ENCODE results near the gene PRKCI. TPM values are rescaled to one million over a fixed set of nuclear protein-coding genes. Genes with fewer than 3 reads are reported as not detected.
A peak's percentile ranks its signal among the peaks of the same experiment; 100 is the strongest.

The PRKCI gene
- 43.7 TPM for total RNA-seq (2021; ENCODE audit: unreplicated experiment)
- polyA plus RNA-seq (2012; ENCODE audit: insufficient read length), result 17.7 TPM
- Bru-seq, nascent RNA, result percentile 80 among the genes with signal in this experiment
- BruChase-seq, experiment 1, labeled RNA remaining after a 2-hour chase, result percentile 82 among the genes with signal in this experiment
- BruChase-seq, experiment 2, labeled RNA remaining after a 6-hour chase, result percentile 88 among the genes with signal in this experiment
- long read RNA-seq, full-length matches to known transcripts, result 164 of 192 reads
- long read RNA-seq, partial matches to known transcripts, result 5 of 192 reads
- long read RNA-seq, other reads (novel, unspliced or antisense), result 23 of 192 reads

GRCh38 chr3:170221924-170222646, at the start of gene PRKCI:
Gene PRKCI, plus strand, starts transcription at chr3:170222424. Its CDS starts 246 bp downstream, at chr3:170222670.
- no TSS peak for BruUV-seq (replicated peaks)
- Histone ChIP-seq H3K27me3 (ENCODE audit: control insufficient read depth, insufficient read depth, low read length) (no peaks in the 10 kb centered on the region), H3K4me1 (ENCODE audit: control insufficient read depth, insufficient read depth, low read length) (no peaks in the 10 kb centered on the region; the same call in 1 of the 2 replicates), H3K36me3 (ENCODE audit: control insufficient read depth, insufficient read depth, low read length) (no peaks in the 10 kb centered on the region), H3K4me3 (ENCODE audit: low read depth in 2 of 2, low read length in 2 of 2) (peak within 1 kb of the TSS; percentile 67 to 95), H3K27ac (ENCODE audit: low read length) (peak within 1 kb of the TSS; percentile 98), H3K9me3 (ENCODE audit: control insufficient read depth, insufficient read depth, low read depth, low read length) (no peaks in the 10 kb centered on the region)
- intact Hi-C loops (cut with micrococcal nuclease; ENCODE audit: unreplicated experiment), result no loop called here
- TF ChIP-seq, protein P1, sequence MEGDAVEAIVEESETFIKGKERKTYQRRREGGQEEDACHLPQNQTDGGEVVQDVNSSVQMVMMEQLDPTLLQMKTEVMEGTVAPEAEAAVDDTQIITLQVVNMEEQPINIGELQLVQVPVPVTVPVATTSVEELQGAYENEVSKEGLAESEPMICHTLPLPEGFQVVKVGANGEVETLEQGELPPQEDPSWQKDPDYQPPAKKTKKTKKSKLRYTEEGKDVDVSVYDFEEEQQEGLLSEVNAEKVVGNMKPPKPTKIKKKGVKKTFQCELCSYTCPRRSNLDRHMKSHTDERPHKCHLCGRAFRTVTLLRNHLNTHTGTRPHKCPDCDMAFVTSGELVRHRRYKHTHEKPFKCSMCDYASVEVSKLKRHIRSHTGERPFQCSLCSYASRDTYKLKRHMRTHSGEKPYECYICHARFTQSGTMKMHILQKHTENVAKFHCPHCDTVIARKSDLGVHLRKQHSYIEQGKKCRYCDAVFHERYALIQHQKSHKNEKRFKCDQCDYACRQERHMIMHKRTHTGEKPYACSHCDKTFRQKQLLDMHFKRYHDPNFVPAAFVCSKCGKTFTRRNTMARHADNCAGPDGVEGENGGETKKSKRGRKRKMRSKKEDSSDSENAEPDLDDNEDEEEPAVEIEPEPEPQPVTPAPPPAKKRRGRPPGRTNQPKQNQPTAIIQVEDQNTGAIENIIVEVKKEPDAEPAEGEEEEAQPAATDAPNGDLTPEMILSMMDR (IDR thresholded peaks at IDR 0.05), result no peak
- TF ChIP-seq TCF7L2 (IDR thresholded peaks at IDR 0.05; ENCODE audit: low read depth, low read length), result peak; percentile 95
- no peak for TF ChIP-seq SIN3A (IDR thresholded peaks at IDR 0.05; ENCODE audit: borderline replicate concordance, insufficient read depth, low read depth, low read length)
- TF ChIP-seq, protein P2, sequence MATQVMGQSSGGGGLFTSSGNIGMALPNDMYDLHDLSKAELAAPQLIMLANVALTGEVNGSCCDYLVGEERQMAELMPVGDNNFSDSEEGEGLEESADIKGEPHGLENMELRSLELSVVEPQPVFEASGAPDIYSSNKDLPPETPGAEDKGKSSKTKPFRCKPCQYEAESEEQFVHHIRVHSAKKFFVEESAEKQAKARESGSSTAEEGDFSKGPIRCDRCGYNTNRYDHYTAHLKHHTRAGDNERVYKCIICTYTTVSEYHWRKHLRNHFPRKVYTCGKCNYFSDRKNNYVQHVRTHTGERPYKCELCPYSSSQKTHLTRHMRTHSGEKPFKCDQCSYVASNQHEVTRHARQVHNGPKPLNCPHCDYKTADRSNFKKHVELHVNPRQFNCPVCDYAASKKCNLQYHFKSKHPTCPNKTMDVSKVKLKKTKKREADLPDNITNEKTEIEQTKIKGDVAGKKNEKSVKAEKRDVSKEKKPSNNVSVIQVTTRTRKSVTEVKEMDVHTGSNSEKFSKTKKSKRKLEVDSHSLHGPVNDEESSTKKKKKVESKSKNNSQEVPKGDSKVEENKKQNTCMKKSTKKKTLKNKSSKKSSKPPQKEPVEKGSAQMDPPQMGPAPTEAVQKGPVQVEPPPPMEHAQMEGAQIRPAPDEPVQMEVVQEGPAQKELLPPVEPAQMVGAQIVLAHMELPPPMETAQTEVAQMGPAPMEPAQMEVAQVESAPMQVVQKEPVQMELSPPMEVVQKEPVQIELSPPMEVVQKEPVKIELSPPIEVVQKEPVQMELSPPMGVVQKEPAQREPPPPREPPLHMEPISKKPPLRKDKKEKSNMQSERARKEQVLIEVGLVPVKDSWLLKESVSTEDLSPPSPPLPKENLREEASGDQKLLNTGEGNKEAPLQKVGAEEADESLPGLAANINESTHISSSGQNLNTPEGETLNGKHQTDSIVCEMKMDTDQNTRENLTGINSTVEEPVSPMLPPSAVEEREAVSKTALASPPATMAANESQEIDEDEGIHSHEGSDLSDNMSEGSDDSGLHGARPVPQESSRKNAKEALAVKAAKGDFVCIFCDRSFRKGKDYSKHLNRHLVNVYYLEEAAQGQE (IDR thresholded peaks at IDR 0.05; ENCODE audit: insufficient read depth in 1 of 2, low read depth in 2 of 2, low read length in 1 of 2), result no peak
- peak; percentile 46; the same call in 1 of the 2 replicates for TF ChIP-seq POLR2AphosphoS5 (IDR thresholded peaks at IDR 0.05; ENCODE audit: low read depth, low read length)
- DNase-seq (ENCODE audit: low read depth, low spot score) (peak; percentile 91), ATAC-seq (peak; percentile 99)
- ChIA-PET POLR2A (interaction anchor here (0.8 kb wide), 1 partner anchor 135 kb away, joined by 3 read pairs; the partner anchor contains the start of gene SKIL), CTCF (no interaction called here)
- in situ Hi-C loops (cut with HindIII; ENCODE audit: low pct_unique_long_range_greater_than_20kb, low sequenced_read_pairs), result no loop called here

DNA sequence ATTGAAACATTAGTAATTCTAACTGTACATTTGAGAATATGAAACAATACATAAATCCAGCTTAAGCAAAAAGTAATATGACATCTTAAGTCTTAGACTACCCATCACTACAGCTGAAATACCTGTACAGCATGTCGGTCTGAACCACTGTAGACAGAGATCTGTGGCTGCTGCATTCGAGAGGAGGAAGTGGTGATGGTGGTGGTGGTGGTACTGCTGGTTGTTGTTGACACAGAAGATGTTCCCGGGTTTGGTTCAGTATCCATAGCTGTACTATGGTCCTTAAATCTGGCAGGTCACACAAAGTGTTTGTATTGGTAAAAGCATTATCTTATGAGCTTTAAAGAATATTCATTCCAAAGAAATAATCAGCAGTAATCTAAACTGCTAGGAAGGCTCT, 43.6 kb upstream of the PRKCI start:
- Histone ChIP-seq H3K9me3 (ENCODE audit: control insufficient read depth, insufficient read depth, low read depth, low read length) (no peaks in the 10 kb centered on the region), H3K36me3 (ENCODE audit: control insufficient read depth, insufficient read depth, low read length) (peaks cover 28% of the 10 kb centered on the region), H3K27me3 (ENCODE audit: control insufficient read depth, insufficient read depth, low read length) (no peaks in the 10 kb centered on the region), H3K4me1 (ENCODE audit: control insufficient read depth, insufficient read depth, low read length) (peaks cover 6% of the 10 kb centered on the region), H3K4me3 (ENCODE audit: low read depth in 2 of 2, low read length in 2 of 2) (no peak overlapping the region), H3K27ac (ENCODE audit: low read length) (no peak overlapping the region)
- ChIA-PET CTCF (no interaction called here), POLR2A (no interaction called here)
- DNase-seq (ENCODE audit: low read depth, low spot score) (no peak), ATAC-seq (no peak)
- TF ChIP-seq SIN3A (IDR thresholded peaks at IDR 0.05; ENCODE audit: borderline replicate concordance, insufficient read depth, low read depth, low read length) (no peak), POLR2AphosphoS5 (IDR thresholded peaks at IDR 0.05; ENCODE audit: low read depth, low read length) (no peak), TCF7L2 (IDR thresholded peaks at IDR 0.05; ENCODE audit: low read depth, low read length) (no peak)
- TF ChIP-seq, protein P1 (IDR thresholded peaks at IDR 0.05), result no peak
- TF ChIP-seq, protein P2 (IDR thresholded peaks at IDR 0.05; ENCODE audit: insufficient read depth in 1 of 2, low read depth in 2 of 2, low read length in 1 of 2), result no peak
- in situ Hi-C loops (cut with HindIII; ENCODE audit: low pct_unique_long_range_greater_than_20kb, low sequenced_read_pairs), result no loop called here
- no TSS peak for BruUV-seq (replicated peaks)
- intact Hi-C loops (cut with micrococcal nuclease; ENCODE audit: unreplicated experiment), result no loop called here
